NOMO-1 treated with dmso at 0.1 percent for 144 hours (cell line): Measurements from ENCODE around the gene ZFHX3.

Source experiments
- DNase-seq: peaks from one replicate; lab custom pipeline; 2025; ENCODE audit not compliant: unreplicated experiment; lab: John Stamatoyannopoulos, UW

The ZFHX3 gene

DNA sequence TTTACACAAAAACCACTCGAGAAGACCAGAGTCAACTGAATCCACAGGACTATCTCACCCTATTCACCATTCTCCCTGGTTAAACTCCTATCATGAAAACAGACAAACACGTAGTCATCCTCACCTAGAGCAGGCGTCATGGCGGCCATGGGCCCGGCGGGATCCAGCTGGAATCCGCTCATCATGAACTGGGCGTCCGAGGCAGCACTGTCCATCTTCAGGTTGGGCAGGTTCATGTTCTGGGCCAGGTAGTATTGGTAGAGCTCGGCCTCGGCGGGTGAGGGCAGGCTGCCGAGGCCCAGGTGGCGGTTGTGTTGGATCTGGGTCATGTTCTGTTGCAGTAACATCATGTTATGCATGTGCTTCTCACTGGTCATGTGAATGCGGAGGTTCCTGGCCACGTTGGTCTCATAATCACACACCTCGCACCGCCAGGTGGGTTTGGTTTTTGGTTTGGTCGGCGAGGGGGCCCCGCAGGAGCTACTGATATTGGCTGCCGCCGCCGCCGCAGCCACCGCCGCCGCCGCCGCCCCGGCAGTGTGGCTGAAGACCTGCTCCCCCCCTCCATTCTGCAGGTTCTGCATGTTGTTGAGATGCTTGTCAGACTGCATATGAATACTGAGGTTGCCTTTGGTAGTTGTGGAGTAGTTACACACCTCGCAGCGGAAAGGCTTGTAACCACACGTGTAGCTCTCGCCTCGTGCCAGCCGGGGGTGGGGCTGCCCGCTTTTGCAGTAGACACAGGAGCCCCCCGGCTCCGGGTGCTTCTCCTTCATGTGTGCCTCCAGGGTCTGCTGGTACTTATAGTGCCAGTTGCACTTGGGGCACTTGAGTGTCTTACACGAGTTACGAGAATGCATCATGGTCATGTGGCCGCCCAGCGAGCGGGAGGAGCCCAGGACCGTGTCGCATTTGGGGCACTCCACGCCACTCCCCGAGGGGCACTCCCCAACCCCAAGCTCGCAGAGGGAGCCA lies 90.3 kb downstream of the ZFHX3 start:
- DNase-seq = no peak

DNA sequence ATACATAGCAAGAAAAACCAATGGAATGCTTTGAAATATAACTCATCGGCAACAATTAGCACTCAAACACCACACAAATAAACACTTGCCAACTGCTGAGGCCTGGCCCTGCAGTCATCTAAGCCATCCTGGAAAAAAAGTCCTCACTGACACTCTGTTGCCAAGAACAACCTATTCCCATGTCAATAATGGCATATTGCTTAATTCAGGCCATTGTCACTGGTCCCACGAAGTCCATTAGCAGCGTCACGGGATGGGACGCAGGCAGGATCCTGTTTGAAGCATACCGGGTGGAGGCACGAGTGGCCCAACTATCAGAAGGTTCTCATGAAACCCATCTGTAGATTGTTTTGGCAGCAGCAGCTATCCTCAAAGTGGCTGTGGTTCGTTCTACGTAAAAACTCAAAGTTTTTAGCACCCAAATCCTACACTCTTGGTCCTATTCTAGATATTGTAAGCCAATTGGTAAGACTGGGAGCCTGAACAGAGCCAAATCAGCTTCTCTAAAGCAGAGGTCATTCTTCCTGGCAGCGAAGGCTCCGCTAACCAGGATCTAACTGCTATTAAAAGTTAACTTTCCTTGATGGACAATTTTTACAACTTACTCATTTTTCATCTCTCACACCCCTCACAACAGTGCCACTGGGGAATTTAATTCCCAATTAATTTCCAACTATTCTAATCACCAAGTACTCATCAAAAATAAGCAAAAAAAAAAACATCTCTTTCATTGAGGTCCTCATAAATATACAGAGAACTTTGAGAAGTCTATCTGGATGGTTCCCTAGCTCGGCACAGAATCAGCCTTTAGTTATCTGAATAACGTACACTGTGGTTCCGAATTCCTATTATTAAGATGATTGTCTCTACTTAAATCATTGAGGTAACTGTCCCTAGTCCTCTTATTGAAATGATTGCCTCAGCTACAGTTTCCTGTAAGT lies 91.5 kb downstream of the ZFHX3 start:
- no peak for DNase-seq

- DNase-seq = no peak
Measured at GRCh38 chr16:72952811-72953271, 95.1 kb downstream of the ZFHX3 start.

GRCh38 chr16:72952404-72952803 lies 95.5 kb downstream of the ZFHX3 start:
- no peak for DNase-seq

- no peak for DNase-seq
Measured at GRCh38 chr16:72951916-72952315, 96.0 kb downstream of the ZFHX3 start.

GRCh38 chr16:72950669-72951068 lies 97.3 kb downstream of the ZFHX3 start:
- no peak for DNase-seq

- DNase-seq = no peak
Measured at GRCh38 chr16:72948238-72948829, 99.6 kb downstream of the ZFHX3 start.

DNA sequence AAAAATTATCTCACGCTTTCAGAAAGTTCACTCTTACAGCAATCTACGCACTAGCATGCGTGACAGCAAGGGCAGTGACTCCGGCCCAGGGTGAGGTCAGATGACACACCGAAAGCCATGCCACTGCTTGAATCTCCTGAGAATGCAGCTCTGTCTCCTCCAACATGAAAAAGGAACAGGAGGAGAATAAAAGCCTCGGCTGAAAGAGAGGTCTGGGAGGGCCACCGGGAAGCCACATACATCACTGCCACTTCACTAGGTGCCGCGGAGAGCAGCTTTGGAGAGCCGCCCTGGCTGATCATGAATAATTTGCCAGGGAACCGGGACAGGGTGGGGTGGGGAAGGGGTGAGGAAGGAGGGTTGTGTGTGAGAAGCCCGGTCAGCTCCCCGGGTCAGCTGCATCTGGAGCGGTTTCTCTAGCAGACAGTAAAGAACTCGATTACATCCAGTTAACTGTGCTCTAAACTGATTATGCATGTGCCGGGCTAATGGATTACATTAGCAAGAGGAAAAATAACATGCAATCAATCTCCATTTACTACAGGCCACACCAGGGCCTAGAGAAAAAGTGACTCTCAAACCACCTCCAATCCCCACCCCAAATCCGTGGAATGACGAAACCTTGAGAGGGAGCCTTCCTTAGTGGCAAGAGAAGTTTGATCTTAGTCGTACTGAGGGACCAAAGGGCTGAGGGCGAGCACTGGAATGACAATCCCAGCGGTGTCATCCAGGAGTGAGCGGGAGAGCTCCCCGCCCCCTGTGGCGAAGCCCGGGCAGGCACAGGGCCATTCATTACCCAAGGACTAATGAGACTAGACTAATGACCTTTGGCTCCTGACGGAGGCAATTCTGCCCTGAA lies 100.3 kb downstream of the ZFHX3 start:
- no peak for DNase-seq

- no peak for DNase-seq
Measured at GRCh38 chr16:72946474-72947194, 101.3 kb downstream of the ZFHX3 start.

- DNase-seq = no peak
Measured at GRCh38 chr16:72946063-72946462, 101.9 kb downstream of the ZFHX3 start.

- no peak for DNase-seq
Measured at GRCh38 chr16:72945611-72946010, 102.3 kb downstream of the ZFHX3 start.

DNA sequence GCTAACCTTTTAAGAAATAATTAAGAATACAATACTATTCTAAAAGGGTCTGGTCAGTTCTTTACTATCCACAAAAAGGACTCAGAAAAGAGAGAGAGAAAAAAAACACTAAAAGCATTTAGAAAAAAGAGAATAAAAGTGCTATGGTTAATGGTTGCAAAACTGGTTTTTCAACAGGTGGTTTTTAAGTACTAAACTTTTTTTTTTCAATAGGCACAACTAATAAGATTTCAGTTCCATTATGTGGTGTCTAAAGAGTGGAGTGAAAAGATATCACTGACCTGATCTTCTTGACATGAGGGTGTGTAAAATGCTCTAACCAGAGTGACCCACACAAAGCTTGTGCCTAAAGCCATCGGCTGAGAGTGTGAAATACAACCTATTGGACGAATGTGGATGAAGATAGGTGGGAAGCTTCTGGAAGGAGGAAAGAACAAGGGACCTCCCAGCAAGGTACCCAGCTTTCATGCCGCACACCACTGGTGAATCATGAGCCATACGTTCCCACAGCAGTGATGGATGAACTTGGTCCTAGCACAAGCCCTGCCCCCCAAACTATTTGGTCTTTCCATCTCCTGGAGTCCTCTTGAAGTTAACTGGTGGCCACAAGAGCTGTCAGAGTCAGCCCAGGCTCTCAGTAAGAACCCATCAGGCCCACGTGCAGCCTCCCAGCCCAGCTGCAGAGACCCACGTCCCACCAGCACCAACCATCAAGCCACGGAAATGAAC lies 103.0 kb downstream of the ZFHX3 start:
- DNase-seq = no peak

GRCh38 chr16:72942021-72942420 lies 105.9 kb downstream of the ZFHX3 start:
- DNase-seq = no peak

DNA sequence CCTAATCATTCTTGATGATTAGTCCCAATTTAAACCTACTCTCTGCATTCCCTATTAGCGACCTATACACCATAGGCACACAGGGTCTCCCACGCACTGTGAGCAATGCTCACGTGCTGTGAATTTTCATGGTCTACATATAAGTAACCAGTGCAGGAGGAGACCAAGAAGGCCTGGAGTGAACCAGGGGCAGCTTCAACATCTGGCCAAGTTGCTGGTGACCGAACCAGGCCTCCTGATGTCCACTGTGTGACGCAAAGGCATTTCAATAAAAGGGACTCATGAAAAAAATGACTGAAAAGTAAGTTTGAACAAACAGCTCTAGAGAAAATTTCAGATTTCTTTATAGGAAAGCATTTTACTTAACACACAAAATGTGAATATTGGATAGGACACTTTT lies 107.0 kb downstream of the ZFHX3 start:
- DNase-seq = no peak

DNA sequence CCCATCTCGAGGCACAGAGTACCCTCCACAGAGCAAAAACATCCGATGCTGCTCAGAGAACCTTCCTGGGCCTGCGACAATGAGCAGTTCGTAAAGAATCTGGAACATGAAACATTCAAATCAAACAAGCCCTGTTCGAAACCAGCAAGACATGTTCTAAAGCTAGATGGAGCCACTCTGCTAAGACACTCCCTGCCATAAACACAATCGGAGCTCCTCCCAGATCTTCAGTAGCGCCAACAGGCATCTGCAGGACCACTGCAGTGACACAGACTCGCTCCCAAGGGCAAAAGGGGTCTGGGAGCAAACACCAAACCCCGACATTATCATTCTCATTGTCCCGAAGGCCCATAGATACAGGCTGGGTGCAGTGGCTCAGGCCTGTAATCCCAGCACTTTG lies 108.7 kb downstream of the ZFHX3 start:
- DNase-seq = no peak

- no peak for DNase-seq
Measured at GRCh38 chr16:72938795-72939164, 109.1 kb downstream of the ZFHX3 start.

DNA sequence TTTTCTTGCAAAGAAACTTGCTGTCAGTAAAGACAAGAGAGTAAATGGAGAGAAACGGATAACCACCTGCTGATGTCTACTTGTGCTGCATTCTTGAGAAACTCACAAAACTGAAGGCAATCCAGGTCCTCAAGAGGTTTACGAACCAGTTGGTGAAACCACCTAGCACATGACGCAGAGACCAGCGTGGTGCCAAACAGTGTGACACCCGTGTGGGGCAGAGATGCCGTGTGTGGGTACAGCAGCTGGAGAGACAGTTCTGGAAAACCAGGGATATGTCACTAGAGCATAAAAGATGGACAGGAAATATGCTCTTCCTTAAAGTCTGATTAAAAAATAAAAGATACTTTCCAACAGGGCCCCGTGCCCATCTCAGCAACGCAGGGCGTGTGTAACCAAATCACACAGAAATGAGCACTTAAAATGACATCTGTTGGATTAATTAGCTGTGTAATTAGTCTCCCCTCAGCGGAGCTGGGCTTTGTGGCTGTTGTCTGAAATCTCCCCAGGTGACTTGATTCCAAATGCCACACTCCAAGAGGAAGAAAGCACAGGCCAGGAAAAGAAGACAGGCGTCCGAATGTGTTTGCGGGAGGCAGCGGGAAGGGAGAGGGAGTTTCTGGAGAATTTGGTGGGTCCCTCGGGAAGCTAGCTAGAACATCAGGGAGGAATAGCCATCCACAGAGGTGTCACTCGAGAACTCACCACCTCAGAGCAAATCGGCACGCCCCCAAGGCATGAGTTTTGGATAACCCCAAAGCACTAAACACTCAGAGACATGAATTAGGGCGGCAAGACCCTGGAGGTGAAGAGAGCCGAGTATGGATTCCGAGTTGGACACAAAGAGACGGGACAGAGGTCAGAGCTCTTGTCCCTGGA lies 109.8 kb downstream of the ZFHX3 start:
- DNase-seq = no peak

- DNase-seq = no peak
Measured at GRCh38 chr16:72937360-72937759, 110.6 kb downstream of the ZFHX3 start.
